SU-DHL-6 (cell line): Measurements from ENCODE around the gene IFI30.

Source experiments
- H2AFZ ChIP-seq: fragments of 200-600 bp; sonication (generic); 2 replicates; pipeline ENCODE4 v1.6.1; 2014; ENCODE audit warnings: low read depth, mild to moderate bottlenecking, moderate library complexity, mixed read lengths, antibody characterized with exemption, low read length; ENCODE audit not compliant: severe bottlenecking
- H3F3A ChIP-seq: fragments of 200-600 bp; shearing (Covaris generic); 2 replicates; pipeline ENCODE4 v1.6.0; 2016; ENCODE audit warnings: antibody characterized with exemption, mild to moderate bottlenecking; ENCODE audit not compliant: insufficient read depth
- H3K27ac ChIP-seq: fragments of 200-600 bp; sonication (generic); 2 replicates; pipeline ENCODE4 v1.5.1; 2016; ENCODE audit warnings: low read depth, mild to moderate bottlenecking, low read length, moderate library complexity, mixed read lengths
- H3K27me3 ChIP-seq: fragments of 200-600 bp; sonication (generic), shearing (Covaris generic); 2 replicates; pipeline ENCODE4 v1.6.0; 2014; ENCODE audit warnings: mild to moderate bottlenecking, low read length
- H3K36me3 ChIP-seq: fragments of 200-600 bp; sonication (generic); 2 replicates; pipeline ENCODE4 v1.6.1; 2014; ENCODE audit warnings: mild to moderate bottlenecking, low read length, mixed read lengths
- H3K4me2 ChIP-seq: fragments of 300-600, 200-600 bp; shearing (Covaris generic), sonication (generic); 2 replicates; pipeline ENCODE4 v1.6.0; 2014; ENCODE audit warnings: low read length, low read depth, mild to moderate bottlenecking; ENCODE audit not compliant: poor library complexity, severe bottlenecking
- H3K4me3 ChIP-seq: fragments of 200-600 bp; sonication (generic); 2 replicates; pipeline ENCODE4 v1.5.1; 2014; ENCODE audit warnings: antibody characterized with exemption, low read length, mild to moderate bottlenecking, mixed read lengths; ENCODE audit not compliant: insufficient read depth, poor library complexity, severe bottlenecking
- H3K79me2 ChIP-seq: fragments of 200-600 bp; sonication (generic); 2 replicates; pipeline ENCODE4 v1.6.1; 2014; ENCODE audit warnings: mild to moderate bottlenecking, low read length, moderate library complexity; ENCODE audit not compliant: insufficient read depth
- H3K9ac ChIP-seq: fragments of 200-600 bp; sonication (generic); 2 replicates; pipeline ENCODE4 v1.7.0; 2014; ENCODE audit warnings: mild to moderate bottlenecking, low read length
- H3K9me2 ChIP-seq: fragments of 200-600 bp; sonication (generic); replicated peaks from 2 replicates; pipeline ENCODE4 v1.6.1; 2014; ENCODE audit warnings: low read length; ENCODE audit not compliant: insufficient read depth
- H3K9me3 ChIP-seq: fragments of 200-600 bp; sonication (generic); 2 replicates; pipeline ENCODE4 v1.6.1; 2014; ENCODE audit warnings: low read length, mixed read lengths; ENCODE audit not compliant: insufficient read depth
- H4K20me1 ChIP-seq: fragments of 200-600 bp; sonication (generic); 2 replicates; pipeline ENCODE4 v1.6.1; 2014; ENCODE audit warnings: low read depth, mild to moderate bottlenecking, antibody characterized with exemption, low read length, moderate library complexity, mixed read lengths
- CTCF ChIP-seq: fragments of 200-600 bp; sonication (generic); IDR thresholded peaks from one replicate; pipeline ENCODE4 v1.5.1; 2017; ENCODE audit warnings: antibody characterized with exemption, mild to moderate bottlenecking, low read length, moderate library complexity; ENCODE audit not compliant: insufficient read depth, poor library complexity, severe bottlenecking
- EZH2phosphoT487 ChIP-seq: fragments of 200-600 bp; sonication (generic), shearing (Covaris generic); conservative IDR thresholded peaks from 2 replicates; pipeline ENCODE4 v1.6.1; 2018; ENCODE audit warnings: mild to moderate bottlenecking, antibody characterized with exemption, low read length, moderate library complexity, mixed read lengths

IFI30 gene

GRCh38 chr19:18137657-18138339 is 35.8 kb upstream of the IFI30 start:
- Histone ChIP-seq H3F3A (no peaks in the 10 kb centered on the region), H3K79me2 (no peaks in the 10 kb centered on the region), H3K9ac (no peak overlapping the region), H3K36me3 (peaks cover 8% of the 10 kb centered on the region; the same call in 1 of the 2 replicates), H2AFZ (no peak overlapping the region), H3K4me3 (no peak overlapping the region), H3K27me3 (no peaks in the 10 kb centered on the region), H4K20me1 (no peaks in the 10 kb centered on the region), H3K4me2 (no peak overlapping the region), H3K9me3 (no peaks in the 10 kb centered on the region), H3K27ac (no peak overlapping the region), H3K9me2 (no peaks in the 10 kb centered on the region)
- no peak for TF ChIP-seq CTCF
- TF ChIP-seq EZH2phosphoT487: no peak

- Histone ChIP-seq H3K27me3 (no peaks in the 10 kb centered on the region), H3K4me2 (no peak overlapping the region), H3K4me3 (no peak overlapping the region), H2AFZ (no peak overlapping the region), H4K20me1 (no peaks in the 10 kb centered on the region), H3K27ac (no peak overlapping the region), H3K36me3 (peaks cover 6% of the 10 kb centered on the region; the same call in 1 of the 2 replicates), H3K79me2 (no peaks in the 10 kb centered on the region), H3K9ac (no peak overlapping the region), H3K9me3 (no peaks in the 10 kb centered on the region), H3F3A (no peaks in the 10 kb centered on the region), H3K9me2 (no peaks in the 10 kb centered on the region)
- TF ChIP-seq CTCF: no peak
- no peak for TF ChIP-seq EZH2phosphoT487
Measured at GRCh38 chr19:18140473-18140872, 33.1 kb upstream of the IFI30 start.

GRCh38 chr19:18141031-18141430 is 32.6 kb upstream of the IFI30 start:
- Histone ChIP-seq H2AFZ (no peak overlapping the region), H3F3A (no peaks in the 10 kb centered on the region), H3K27ac (no peak overlapping the region), H3K9ac (no peak overlapping the region), H3K9me3 (no peaks in the 10 kb centered on the region), H3K9me2 (no peaks in the 10 kb centered on the region), H4K20me1 (no peaks in the 10 kb centered on the region), H3K79me2 (no peaks in the 10 kb centered on the region), H3K27me3 (no peaks in the 10 kb centered on the region), H3K36me3 (peaks cover 6% of the 10 kb centered on the region; the same call in 1 of the 2 replicates), H3K4me2 (no peak overlapping the region), H3K4me3 (no peak overlapping the region)
- no peak for TF ChIP-seq EZH2phosphoT487
- TF ChIP-seq CTCF: no peak
